Ascending aorta (tissue), 2 donors: ENCODE measurements around the gene PNMA6E. TPM values are rescaled to one million over a fixed set of nuclear protein-coding genes. Genes with fewer than 3 reads are reported as not detected.

Source experiments
- DNase-seq, 2 donors: peaks; one replicate each; pipeline ENCODE4 v3.0.0-alpha.2; 2019; ENCODE audit warnings: low spot score in 2 of 2
- H3K27ac ChIP-seq, 2 donors: fragments of 200-600 bp; sonication (generic); one replicate each; pipeline ENCODE4 v1.5.1; 2016 to 2017; ENCODE audit warnings: mild to moderate bottlenecking in 1 of 2
- H3K27me3 ChIP-seq: fragments of 200-600 bp; sonication (generic); one replicate; pipeline ENCODE4 v1.5.1; 2017
- H3K36me3 ChIP-seq, 2 donors: fragments of 200-600 bp; sonication (generic); one replicate each; pipeline ENCODE4 v1.5.1; 2016
- H3K4me1 ChIP-seq, 2 donors: fragments of 200-600 bp; sonication (generic); one replicate each; pipeline ENCODE4 v1.5.1; 2016 to 2017; ENCODE audit warnings: mild to moderate bottlenecking in 1 of 2
- H3K4me3 ChIP-seq, 2 donors: fragments of 200-600 bp; sonication (generic); one replicate each; pipeline ENCODE4 v1.5.1; 2016 to 2017; ENCODE audit warnings: mild to moderate bottlenecking in 1 of 2
- H3K9me3 ChIP-seq, 2 donors: fragments of 200-600 bp; sonication (generic); one replicate each; pipeline ENCODE4 v1.5.1; 2016
- CTCF ChIP-seq, 3 experiments: fragments of 200-600 bp in 2 of 3; fragments of 450-650 bp in 1 of 3; sonication (generic) in 2 of 3; IDR thresholded peaks; one replicate each; pipeline ENCODE4 v1.5.1; 2016 to 2019; ENCODE audit warnings: antibody characterized with exemption in 3 of 3, mild to moderate bottlenecking in 1 of 3, moderate library complexity in 1 of 3
- intact Hi-C: fragments of 100-400 bp; cut with DNase I; formaldehyde crosslinking; loops from one replicate; pipeline ENCODE4 v1.15.1; 2023
- total RNA-seq: library from RNA; depleted of rRNA; stranded (reverse); fragments of >200 nt; gene quantifications from one replicate; pipeline ENCODE4 v1.1.0, GENCODE V29; 2016

Gene PNMA6E
- total RNA-seq, 1 donor from 2014 or later = not detected

DNA sequence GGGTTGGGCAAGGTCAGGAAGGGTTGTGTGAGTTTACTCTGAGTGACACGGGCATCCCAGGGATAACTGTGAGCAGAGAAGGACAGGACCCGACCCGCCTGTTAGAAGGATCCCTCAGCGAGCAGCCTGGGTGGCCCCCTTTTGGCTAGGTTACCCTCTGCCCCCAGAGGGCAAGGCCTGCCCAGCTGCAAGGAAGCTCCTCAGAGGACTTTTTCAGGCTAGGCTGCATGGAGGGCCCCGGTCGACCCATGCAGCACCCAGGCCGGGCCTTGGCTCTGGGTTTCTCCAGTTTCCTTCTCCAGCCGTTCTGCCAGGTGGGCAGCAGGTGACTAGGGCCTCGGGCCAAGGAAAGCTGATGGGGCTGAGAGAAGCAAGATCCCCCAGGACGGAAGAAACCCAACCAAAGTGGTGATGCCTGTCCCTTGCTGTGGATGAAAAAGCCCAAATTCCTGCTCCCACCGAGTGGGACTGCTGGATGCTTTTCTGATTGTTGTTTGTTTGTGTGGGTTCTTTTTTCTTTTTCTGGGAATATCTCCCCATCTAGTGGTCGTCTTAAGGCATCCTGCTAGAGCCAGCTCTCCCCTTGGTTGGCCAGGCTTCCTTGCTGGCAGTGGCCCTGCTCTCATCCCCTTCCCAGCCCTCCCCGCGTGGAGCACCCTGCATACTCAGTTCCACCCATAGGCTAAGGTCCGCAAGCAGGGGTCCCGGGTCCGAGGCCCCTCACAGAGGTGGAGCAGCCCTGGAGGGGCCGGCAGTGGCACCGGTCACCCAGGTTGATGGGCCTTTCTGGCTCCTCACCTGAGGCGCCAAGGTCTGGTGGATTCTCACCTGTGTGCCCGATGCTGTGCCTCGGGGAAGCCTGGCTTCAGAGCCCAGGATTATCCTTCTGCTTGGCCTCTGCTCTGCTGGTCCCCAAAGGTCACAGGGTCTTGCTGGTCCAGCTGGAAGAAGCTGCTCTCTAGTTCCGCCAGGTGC, 11.9 kb upstream of the PNMA6E start:
- H3K4me3 ChIP-seq = no peak overlapping the region
- TF ChIP-seq CTCF (IDR thresholded peaks at IDR 0.05) = no peak
- DNase-seq = no peak
- H3K27ac ChIP-seq = no peak overlapping the region
- peaks cover 5% of the 10 kb centered on the region for H3K27me3 ChIP-seq
- H3K9me3 ChIP-seq = no peaks in the 10 kb centered on the region
- no peaks in the 10 kb centered on the region for H3K4me1 ChIP-seq
- intact Hi-C loops = no loop called here
- no peaks in the 10 kb centered on the region for H3K36me3 ChIP-seq

DNA sequence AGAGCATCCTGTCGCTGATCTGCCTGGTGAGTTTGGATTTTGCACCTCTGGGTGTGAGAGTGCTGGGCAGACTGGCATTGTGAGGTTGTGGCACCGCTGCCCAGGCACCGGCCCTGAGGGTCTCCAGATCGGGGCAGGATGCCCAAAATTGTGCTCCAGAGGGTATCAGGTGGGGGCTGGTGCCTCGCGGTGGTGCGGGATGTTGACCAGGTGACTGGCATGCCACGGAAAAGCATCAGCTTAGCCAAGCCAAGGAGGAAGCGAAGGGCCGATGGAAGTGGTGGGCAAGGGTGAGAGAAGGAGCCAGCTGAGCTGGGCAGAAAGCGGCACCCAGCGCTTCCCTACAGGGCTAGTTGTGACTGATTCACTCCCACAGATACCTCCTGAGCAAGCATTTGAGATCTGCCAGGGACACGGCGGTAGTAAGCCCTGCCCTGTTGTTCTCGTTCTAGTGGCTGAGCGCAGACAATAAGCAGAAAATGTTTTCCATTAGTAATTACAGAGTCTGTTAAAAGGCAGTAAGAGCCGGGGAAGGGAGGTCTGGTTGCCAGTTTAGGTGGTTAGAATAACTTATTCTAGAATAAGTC, 10.9 kb upstream of the PNMA6E start:
- Histone ChIP-seq H3K36me3 (no peaks in the 10 kb centered on the region), H3K27ac (no peak overlapping the region), H3K9me3 (no peaks in the 10 kb centered on the region), H3K4me3 (peak overlapping the region; percentile 48 to 71), H3K4me1 (no peaks in the 10 kb centered on the region), H3K27me3 (peaks cover 5% of the 10 kb centered on the region)
- DNase-seq = no peak
- TF ChIP-seq CTCF (IDR thresholded peaks at IDR 0.05) = no peak
- intact Hi-C loops = no loop called here

DNA sequence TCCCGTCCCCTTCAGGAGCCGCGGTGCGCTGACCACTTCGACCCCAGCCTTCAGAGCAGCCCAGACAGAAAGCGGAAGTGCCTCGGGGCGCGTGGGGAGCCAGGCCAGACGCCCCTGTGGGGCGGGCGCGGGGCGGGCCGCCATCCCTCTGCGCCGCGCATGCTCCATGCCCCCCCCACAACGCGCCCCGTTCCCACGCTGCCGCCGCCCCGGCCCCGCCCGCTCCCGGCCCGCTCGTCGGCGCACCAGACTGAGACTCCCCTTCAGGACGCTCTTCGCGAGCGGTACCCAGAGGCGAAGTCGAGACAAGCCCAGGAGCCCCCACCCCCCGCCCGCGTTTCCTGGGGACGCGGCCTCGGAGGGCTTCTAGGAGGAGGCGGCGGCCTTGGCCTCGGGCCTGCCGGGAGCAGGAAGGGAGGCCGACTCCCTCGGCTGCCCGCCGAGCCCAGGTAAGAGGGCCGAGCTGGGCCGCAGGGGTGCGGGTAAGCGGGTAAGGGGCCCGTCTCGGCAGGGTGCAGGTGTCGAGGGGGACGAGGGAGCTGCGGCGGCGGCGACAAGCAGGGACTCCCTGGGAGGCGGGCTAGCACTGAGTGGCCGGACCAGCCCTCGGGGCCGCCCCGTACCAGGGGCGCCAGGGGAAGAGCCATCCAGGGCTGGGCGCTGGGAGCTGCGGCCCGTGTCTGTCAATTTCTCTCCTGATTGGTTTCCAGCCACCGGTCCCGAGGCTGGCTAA, 10.3 kb upstream of the PNMA6E start, which contains the start of gene ZFP92:
Gene ZFP92 (plus strand): TSS at position 218 of the 733 bp plus-strand sequence. CDS start 6,851 bp downstream, outside the sequence.
- H3K27me3 ChIP-seq = peaks cover 5% of the 10 kb centered on the region
- H3K27ac ChIP-seq = no peak within 1 kb of the TSS
- intact Hi-C loops = no loop called here
- no peaks in the 10 kb centered on the region for H3K36me3 ChIP-seq
- no peaks in the 10 kb centered on the region for H3K9me3 ChIP-seq
- TF ChIP-seq CTCF (IDR thresholded peaks at IDR 0.05) = no peak
- DNase-seq = no peak
- no peaks in the 10 kb centered on the region for H3K4me1 ChIP-seq
- H3K4me3 ChIP-seq = peak within 1 kb of the TSS; percentile 48 to 71

GRCh38 chrX:153410888-153411254, 9.7 kb upstream of the PNMA6E start:
- no peaks in the 10 kb centered on the region for H3K9me3 ChIP-seq
- H3K27ac ChIP-seq = no peak overlapping the region
- H3K4me1 ChIP-seq = no peaks in the 10 kb centered on the region
- intact Hi-C loops = no loop called here
- H3K4me3 ChIP-seq = peak overlapping the region; percentile 48 to 71
- no peak for TF ChIP-seq CTCF (IDR thresholded peaks at IDR 0.05)
- peaks cover 5% of the 10 kb centered on the region for H3K27me3 ChIP-seq
- DNase-seq = no peak
- H3K36me3 ChIP-seq = no peaks in the 10 kb centered on the region

DNA sequence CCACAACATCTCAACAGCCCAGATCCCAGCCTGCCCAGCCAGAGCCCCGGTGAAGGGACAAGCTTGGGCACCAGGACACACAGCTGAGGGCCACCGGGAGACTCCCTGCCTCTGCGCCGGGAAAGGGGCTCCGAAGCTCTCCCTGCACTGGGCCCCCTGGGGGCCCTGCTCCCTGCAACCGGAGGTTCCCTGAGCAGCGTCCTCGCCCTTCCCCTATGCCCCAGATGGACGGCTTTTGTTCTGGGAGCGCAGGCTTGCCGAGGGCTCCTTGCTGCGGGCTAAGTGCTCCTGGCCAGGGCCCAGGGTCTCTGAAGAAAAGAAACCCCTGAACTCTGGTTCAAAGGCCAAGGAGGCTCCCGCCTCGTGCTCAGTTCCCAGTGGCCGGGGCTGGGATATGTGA, 9.2 kb upstream of the PNMA6E start:
- no peak for DNase-seq
- Histone ChIP-seq H3K36me3 (no peaks in the 10 kb centered on the region), H3K27me3 (peaks cover 5% of the 10 kb centered on the region), H3K27ac (no peak overlapping the region), H3K4me1 (no peaks in the 10 kb centered on the region), H3K9me3 (no peaks in the 10 kb centered on the region), H3K4me3 (no peak overlapping the region)
- no peak for TF ChIP-seq CTCF (IDR thresholded peaks at IDR 0.05)
- intact Hi-C loops = no loop called here
